Activated naive CD4-positive, alpha-beta T cell treated with anti-CD3 and anti-CD28 coated beads for 36 hours (primary cell): ENCODE results near the gene KIRREL1. TPM values are rescaled to one million over a fixed set of nuclear protein-coding genes. Genes with fewer than 3 reads are reported as not detected.
"Not testable (repeated sequence)": the region's sequence is repeated elsewhere in the genome, so short reads cannot be mapped to it uniquely, and the experiment has no call there.

ENCODE experiments used
- CTCF ChIA-PET: fragments of 350-600 bp; sonication (Branson Sonifier 250); formaldehyde crosslinking; loops from one replicate; lab custom pipeline; 2021; ENCODE audit warnings: antibody characterized with exemption; lab: Charles Lee
- DNase-seq: peaks from one replicate; pipeline ENCODE4 v3.0.0-alpha.2; 2020
- H3K27ac Mint-ChIP-seq: one replicate; pipeline ENCODE4 v1.8.0; 2021; ENCODE audit warnings: mild to moderate bottlenecking, mixed read lengths
- H3K27me3 Mint-ChIP-seq: one replicate; pipeline ENCODE4 v1.8.0; 2021; ENCODE audit warnings: low read depth, mixed read lengths
- H3K36me3 Mint-ChIP-seq: one replicate; pipeline ENCODE4 v1.8.0; 2021; ENCODE audit warnings: low read depth, mixed read lengths
- H3K4me1 Mint-ChIP-seq: one replicate; pipeline ENCODE4 v1.8.0; 2021; ENCODE audit warnings: low read depth, mixed read lengths
- H3K4me3 Mint-ChIP-seq: one replicate; pipeline ENCODE4 v1.8.0; 2021; ENCODE audit warnings: mild to moderate bottlenecking, moderate library complexity, mixed read lengths
- H3K9me3 Mint-ChIP-seq: one replicate; pipeline ENCODE4 v1.8.0; 2021; ENCODE audit warnings: mixed read lengths
- intact Hi-C: fragments of 100-400 bp; cut with micrococcal nuclease; formaldehyde crosslinking; loops from one replicate; pipeline ENCODE4 v1.15.1; 2023
- total RNA-seq, 2 experiments: library from RNA; stranded (reverse); gene quantifications; one replicate each; pipeline ENCODE4 v1.2.3, GENCODE V29; 2021

Gene KIRREL1
- total RNA-seq, 2 experiments from 2014 or later = 0.05 TPM; not detected in 1

- intact Hi-C loops = loop anchor here (1.0 to 10.0 kb wide), 3 partner anchors 26 to 747 kb away; no protein-coding TSS in a partner anchor
- H3K27me3 Mint-ChIP-seq = peaks cover 38% of the 10 kb centered on the region
- CTCF ChIA-PET = interaction anchor here (0.6 to 7.7 kb wide), 19 partner anchors 10 to 948 kb away, joined by 3 to 128 read pairs (median 6); partner anchors contain the start of gene KIRREL1
These were observed 128.3 kb downstream of the KIRREL1 start for GRCh38 chr1:158121604-158122254.

GRCh38 chr1:158122833-158123388 is 129.5 kb downstream of the KIRREL1 start:
- Mint-ChIP-seq H3K27me3 (peaks cover 34% of the 10 kb centered on the region), H3K4me1 (peaks cover 2% of the 10 kb centered on the region), H3K4me3 (no peak overlapping the region), H3K27ac (no peak overlapping the region), H3K9me3 (no peaks in the 10 kb centered on the region), H3K36me3 (no peaks in the 10 kb centered on the region)
- CTCF ChIA-PET = interaction anchor here (0.7 to 7.7 kb wide), 13 partner anchors 9 to 543 kb away, joined by 3 to 128 read pairs (median 8); partner anchors contain the start of gene KIRREL1
- intact Hi-C loops = loop anchor here (10.0 kb wide), 1 partner anchor 748 kb away; no protein-coding TSS in a partner anchor
- no peak for DNase-seq

More at GRCh38 chr1:158121604-158122254, 128.3 kb downstream of the KIRREL1 start:
- H3K36me3 Mint-ChIP-seq = no peaks in the 10 kb centered on the region
- DNase-seq = peak; percentile 53
- no peak overlapping the region for H3K27ac Mint-ChIP-seq
- H3K4me3 Mint-ChIP-seq = no peak overlapping the region
- H3K9me3 Mint-ChIP-seq = no peaks in the 10 kb centered on the region
- H3K4me1 Mint-ChIP-seq = peaks cover 4% of the 10 kb centered on the region

- peaks cover 29% of the 10 kb centered on the region for H3K27me3 Mint-ChIP-seq
- CTCF ChIA-PET = interaction anchor here (0.6 to 7.7 kb wide), 22 partner anchors 8 to 1010 kb away, joined by 3 to 128 read pairs (median 8); partner anchors contain the start of gene KIRREL1
These were observed 130.6 kb downstream of the KIRREL1 start for GRCh38 chr1:158124034-158124433.

GRCh38 chr1:158124999-158125398 is 131.6 kb downstream of the KIRREL1 start:
- no peak overlapping the region for H3K4me3 Mint-ChIP-seq
- H3K27me3 Mint-ChIP-seq = peaks cover 23% of the 10 kb centered on the region
- H3K27ac Mint-ChIP-seq = no peak overlapping the region
- H3K9me3 Mint-ChIP-seq = no peaks in the 10 kb centered on the region
- no peaks in the 10 kb centered on the region for H3K4me1 Mint-ChIP-seq
- H3K36me3 Mint-ChIP-seq = no peaks in the 10 kb centered on the region
- intact Hi-C loops = loop anchor here (1.0 to 10.0 kb wide), 5 partner anchors 30 to 750 kb away; no protein-coding TSS in a partner anchor
- CTCF ChIA-PET = interaction anchor here (0.6 to 7.7 kb wide), 26 partner anchors 9 to 1009 kb away, joined by 3 to 128 read pairs (median 6); partner anchors contain the start of gene KIRREL1
- DNase-seq = peak; percentile 86

More at GRCh38 chr1:158124034-158124433, 130.6 kb downstream of the KIRREL1 start:
- no peaks in the 10 kb centered on the region for H3K36me3 Mint-ChIP-seq
- no peak overlapping the region for H3K27ac Mint-ChIP-seq
- no peaks in the 10 kb centered on the region for H3K9me3 Mint-ChIP-seq
- H3K4me3 Mint-ChIP-seq = no peak overlapping the region
- no peak for DNase-seq
- H3K4me1 Mint-ChIP-seq = no peaks in the 10 kb centered on the region
- intact Hi-C loops = loop anchor here (10.0 kb wide), 1 partner anchor 749 kb away; no protein-coding TSS in a partner anchor

- no peaks in the 10 kb centered on the region for H3K4me1 Mint-ChIP-seq
- no peak overlapping the region for H3K4me3 Mint-ChIP-seq
- H3K27ac Mint-ChIP-seq = no peak overlapping the region
- CTCF ChIA-PET = interaction anchor here (1.0 to 7.7 kb wide), 3 partner anchors 135 to 166 kb away, joined by 3 to 128 read pairs (median 10); partner anchors contain the start of gene KIRREL1
- DNase-seq = no peak
- H3K36me3 Mint-ChIP-seq = no peaks in the 10 kb centered on the region
- H3K9me3 Mint-ChIP-seq = no peaks in the 10 kb centered on the region
- H3K27me3 Mint-ChIP-seq = peaks cover 13% of the 10 kb centered on the region
- intact Hi-C loops = loop anchor here (5.0 to 10.0 kb wide), 2 partner anchors 544 to 752 kb away; no protein-coding TSS in a partner anchor
These were observed 133.0 kb downstream of the KIRREL1 start for GRCh38 chr1:158126425-158126824.

- intact Hi-C loops = loop anchor here (5.0 to 10.0 kb wide), 2 partner anchors 546 to 754 kb away; no protein-coding TSS in a partner anchor
- H3K4me3 Mint-ChIP-seq, CTCF ChIA-PET, H3K4me1 Mint-ChIP-seq, H3K27ac Mint-ChIP-seq, DNase-seq, H3K27me3 Mint-ChIP-seq, H3K36me3 Mint-ChIP-seq, H3K9me3 Mint-ChIP-seq: not testable (repeated sequence)
These were observed 135.1 kb downstream of the KIRREL1 start for GRCh38 chr1:158128531-158128930.

- no peak for DNase-seq
- no peaks in the 10 kb centered on the region for H3K36me3 Mint-ChIP-seq
- CTCF ChIA-PET = no interaction called here
- intact Hi-C loops = no loop called here
- H3K9me3 Mint-ChIP-seq = no peaks in the 10 kb centered on the region
- no peaks in the 10 kb centered on the region for H3K27me3 Mint-ChIP-seq
- no peak overlapping the region for H3K4me3 Mint-ChIP-seq
- H3K27ac Mint-ChIP-seq = no peak overlapping the region
- no peaks in the 10 kb centered on the region for H3K4me1 Mint-ChIP-seq
These were observed 137.8 kb downstream of the KIRREL1 start for GRCh38 chr1:158131217-158131616.

GRCh38 chr1:158140764-158141192 is 147.3 kb downstream of the KIRREL1 start:
- CTCF ChIA-PET = no interaction called here
- DNase-seq = no peak
- Mint-ChIP-seq H3K36me3 (no peaks in the 10 kb centered on the region), H3K27me3 (peaks cover 2% of the 10 kb centered on the region), H3K27ac (no peak overlapping the region), H3K4me1 (no peaks in the 10 kb centered on the region), H3K4me3 (no peak overlapping the region), H3K9me3 (no peaks in the 10 kb centered on the region)
- intact Hi-C loops = loop anchor here (10.0 kb wide), 1 partner anchor 934 kb away; the partner anchor contains the start of gene AIM2

GRCh38 chr1:158145173-158145719 is 151.8 kb downstream of the KIRREL1 start:
- Mint-ChIP-seq H3K36me3 (no peaks in the 10 kb centered on the region), H3K27ac (no peak overlapping the region), H3K9me3 (no peaks in the 10 kb centered on the region), H3K4me1 (peaks cover 14% of the 10 kb centered on the region), H3K4me3 (no peak overlapping the region), H3K27me3 (no peaks in the 10 kb centered on the region)
- CTCF ChIA-PET = interaction anchor here (1.2 kb wide), 1 partner anchor 12 kb away, joined by 5 read pairs; no protein-coding TSS in a partner anchor
- intact Hi-C loops = loop anchor here (10.0 kb wide), 1 partner anchor 930 kb away; the partner anchor contains the start of gene AIM2
- DNase-seq = no peak

GRCh38 chr1:158146165-158146564 is 152.7 kb downstream of the KIRREL1 start:
- DNase-seq = no peak
- intact Hi-C loops = loop anchor here (10.0 kb wide), 1 partner anchor 929 kb away; the partner anchor contains the start of gene AIM2
- H3K4me3 Mint-ChIP-seq = no peak overlapping the region
- H3K4me1 Mint-ChIP-seq = peaks cover 19% of the 10 kb centered on the region
- CTCF ChIA-PET = interaction anchor here (1.2 kb wide), 1 partner anchor 11 kb away, joined by 5 read pairs; no protein-coding TSS in a partner anchor
- H3K27me3 Mint-ChIP-seq = no peaks in the 10 kb centered on the region
- no peak overlapping the region for H3K27ac Mint-ChIP-seq
- H3K36me3 Mint-ChIP-seq = no peaks in the 10 kb centered on the region
- H3K9me3 Mint-ChIP-seq = no peaks in the 10 kb centered on the region

GRCh38 chr1:158146739-158147138 is 153.3 kb downstream of the KIRREL1 start:
- no peak for DNase-seq
- CTCF ChIA-PET = no interaction called here
- intact Hi-C loops = loop anchor here (10.0 kb wide), 1 partner anchor 928 kb away; the partner anchor contains the start of gene AIM2

More at GRCh38 chr1:158146739-158147138, 153.3 kb downstream of the KIRREL1 start:
- Mint-ChIP-seq H3K4me3 (no peak overlapping the region), H3K36me3 (no peaks in the 10 kb centered on the region), H3K4me1 (peaks cover 19% of the 10 kb centered on the region), H3K9me3 (no peaks in the 10 kb centered on the region), H3K27me3 (no peaks in the 10 kb centered on the region), H3K27ac (no peak overlapping the region)
